Epithelial cell of prostate (primary cell): ENCODE results near the gene FAM228A.
"Not testable (repeated sequence)": the region's sequence is repeated elsewhere in the genome, so short reads cannot be mapped to it uniquely, and the experiment has no call there.

Source experiments
- DNase-seq: peaks from one replicate; pipeline ENCODE4 v3.0.0-alpha.2; 2011; ENCODE audit warnings: low read depth, low spot score
- H3K27ac ChIP-seq: fragments of 450-650 bp; 2 replicates; pipeline ENCODE4 v1.5.1; 2017; ENCODE audit warnings: mild to moderate bottlenecking

Gene FAM228A

GRCh38 chr2:24189551-24189950 is 14.7 kb downstream of the FAM228A start:
- DNase-seq, result no peak
- H3K27ac ChIP-seq, result no peak overlapping the region

- no peak for DNase-seq
- H3K27ac ChIP-seq, result no peak overlapping the region
Measured at GRCh38 chr2:24190503-24190902, 15.7 kb downstream of the FAM228A start.

DNA sequence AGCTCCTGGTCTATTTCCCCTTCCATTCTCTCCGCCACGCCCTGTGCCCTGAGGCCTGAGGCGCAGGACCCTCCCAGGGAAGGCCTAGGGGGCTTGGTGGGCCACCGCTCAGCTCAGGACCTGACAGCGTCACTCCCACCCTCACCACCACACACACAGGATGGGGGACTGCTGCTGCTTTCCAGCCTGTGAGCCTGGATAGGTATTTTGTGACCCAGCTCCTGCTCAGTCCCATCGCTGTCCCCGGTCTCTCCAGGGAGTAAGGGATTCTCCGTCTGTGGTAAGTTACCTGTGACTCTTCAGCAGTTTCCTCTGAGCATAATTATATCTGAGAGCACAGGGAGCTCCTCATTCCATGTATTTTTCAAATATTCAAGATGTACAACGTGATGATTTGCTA is 16.3 kb downstream of the FAM228A start:
- no peak overlapping the region for H3K27ac ChIP-seq
- no peak for DNase-seq

DNA sequence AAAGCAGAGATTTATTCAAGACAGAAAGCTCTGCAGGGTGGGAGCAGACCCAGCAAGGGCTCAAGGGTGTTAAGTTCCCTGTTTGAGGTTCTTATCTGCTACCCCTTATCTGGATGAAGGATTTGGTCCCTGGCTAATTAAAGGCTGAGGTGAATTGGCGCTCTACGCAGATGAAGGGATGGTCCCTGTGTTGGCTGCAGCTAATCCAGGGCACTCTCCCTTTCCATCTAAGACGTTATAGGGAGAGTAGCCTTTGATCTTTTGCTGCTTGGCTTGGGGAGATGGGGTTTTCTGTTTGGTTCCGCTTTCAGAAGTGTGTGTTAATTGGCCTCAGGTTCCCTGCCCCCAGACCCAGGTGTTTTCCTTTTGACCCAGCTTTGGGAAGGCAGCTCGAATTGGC is 17.0 kb downstream of the FAM228A start:
- no peak for DNase-seq
- H3K27ac ChIP-seq, result no peak overlapping the region

GRCh38 chr2:24197213-24197612 is 22.4 kb downstream of the FAM228A start:
- not testable (repeated sequence) for DNase-seq, H3K27ac ChIP-seq

GRCh38 chr2:24199968-24200590 is 25.2 kb downstream of the FAM228A start:
- DNase-seq, result no peak
- H3K27ac ChIP-seq, result no peak overlapping the region

- DNase-seq, result no peak
- H3K27ac ChIP-seq, result no peak overlapping the region
Measured at GRCh38 chr2:24200799-24201198, 25.9 kb downstream of the FAM228A start.

DNA sequence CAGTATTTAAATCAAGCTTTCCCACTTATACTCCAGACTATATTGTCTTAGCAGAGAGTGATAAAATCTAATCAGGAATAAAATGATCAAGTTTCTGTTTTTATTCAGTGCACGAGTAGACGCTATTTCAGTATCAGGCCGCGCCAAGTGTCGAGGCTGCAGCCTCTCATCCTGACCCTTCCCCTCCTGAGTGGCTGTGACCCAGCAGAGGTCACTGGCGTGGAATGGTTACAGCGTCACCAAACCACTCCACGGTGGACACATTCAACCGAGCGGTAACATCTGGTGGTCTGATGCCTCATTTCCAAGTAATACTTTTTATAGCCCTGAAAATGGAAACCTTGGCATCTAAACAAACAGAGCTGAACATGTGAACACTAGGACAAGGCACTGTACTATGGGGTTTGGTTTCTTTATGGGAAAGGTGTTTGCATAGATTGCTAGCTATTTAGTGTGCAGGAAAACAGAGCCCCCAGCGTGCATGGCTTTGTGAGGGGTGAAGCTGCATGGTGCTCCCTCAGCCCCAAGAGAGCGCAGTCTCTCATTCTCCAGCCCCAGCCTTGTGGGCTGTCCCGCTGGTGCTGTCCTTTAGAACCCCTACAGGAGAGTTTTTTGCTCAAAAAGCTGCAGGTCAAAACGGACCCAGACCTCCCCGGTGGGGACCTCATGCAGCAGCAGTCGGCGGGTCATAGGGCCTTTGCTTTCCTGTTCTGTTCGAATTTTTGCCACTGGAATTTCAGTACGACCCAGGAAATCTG is 28.4 kb downstream of the FAM228A start:
- no peak overlapping the region for H3K27ac ChIP-seq
- DNase-seq, result no peak

DNA sequence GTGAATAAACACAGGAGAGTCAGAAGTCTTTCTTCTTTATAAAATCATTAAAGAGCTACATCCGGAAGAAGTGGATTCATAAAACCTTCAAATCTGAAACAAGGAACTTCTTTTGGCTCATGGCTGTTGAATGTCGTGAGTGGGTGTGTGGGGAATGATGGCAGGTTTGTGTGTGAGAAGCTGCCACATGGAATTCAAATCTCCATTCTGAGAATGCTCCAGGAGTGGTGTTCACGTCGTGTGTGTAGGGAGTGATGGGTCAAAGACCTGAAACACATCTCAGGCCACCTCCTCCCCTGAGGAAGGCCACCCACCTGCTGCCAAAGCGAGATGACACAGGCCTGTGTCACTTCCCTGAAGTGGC is 28.9 kb downstream of the FAM228A start:
- DNase-seq, result no peak
- no peak overlapping the region for H3K27ac ChIP-seq

GRCh38 chr2:24204505-24204904 is 29.7 kb downstream of the FAM228A start:
- no peak overlapping the region for H3K27ac ChIP-seq
- no peak for DNase-seq

GRCh38 chr2:24205131-24205530 is 30.3 kb downstream of the FAM228A start:
- DNase-seq, result no peak
- no peak overlapping the region for H3K27ac ChIP-seq

DNA sequence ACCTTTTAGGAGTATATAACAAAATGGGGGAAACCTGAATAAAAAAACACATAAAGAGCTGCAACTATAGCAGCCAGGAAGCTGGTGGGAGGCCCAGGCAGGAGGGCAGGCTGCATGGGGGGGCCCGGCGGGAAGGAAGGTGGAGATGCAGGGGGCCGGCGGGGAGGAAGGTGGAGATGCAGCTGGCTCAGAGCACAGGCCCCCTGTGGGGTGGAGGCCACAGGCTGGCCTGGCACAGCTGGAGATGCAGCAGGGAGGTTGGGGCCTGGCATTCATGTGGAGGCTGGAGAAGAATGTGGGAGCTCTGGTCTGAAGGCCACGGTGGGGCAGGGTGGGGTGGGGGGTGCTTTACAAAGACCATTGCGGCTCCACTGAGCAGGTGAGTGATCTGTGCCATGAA is 31.4 kb downstream of the FAM228A start:
- no peak for DNase-seq
- H3K27ac ChIP-seq, result no peak overlapping the region

DNA sequence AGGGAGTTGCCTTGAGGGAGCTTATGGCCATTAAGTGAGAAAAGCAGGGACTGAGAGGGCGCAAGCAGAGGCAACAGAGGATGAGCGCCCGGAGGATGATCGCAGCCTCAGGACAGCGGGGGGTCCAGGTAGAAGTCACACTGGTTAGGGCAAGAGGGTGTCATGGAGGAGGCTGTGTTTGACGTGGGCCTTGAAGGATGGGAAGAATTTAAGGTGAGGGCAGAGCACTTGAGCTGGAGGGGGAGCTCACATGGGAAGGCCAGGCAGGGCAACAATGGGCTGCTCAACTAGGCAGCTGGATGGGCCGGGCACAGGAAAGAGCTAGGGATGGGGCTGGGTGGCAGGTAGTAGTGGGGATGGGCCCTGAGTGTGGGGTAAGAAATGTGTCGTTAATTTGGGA is 31.9 kb downstream of the FAM228A start:
- DNase-seq, result no peak
- H3K27ac ChIP-seq, result no peak overlapping the region

DNA sequence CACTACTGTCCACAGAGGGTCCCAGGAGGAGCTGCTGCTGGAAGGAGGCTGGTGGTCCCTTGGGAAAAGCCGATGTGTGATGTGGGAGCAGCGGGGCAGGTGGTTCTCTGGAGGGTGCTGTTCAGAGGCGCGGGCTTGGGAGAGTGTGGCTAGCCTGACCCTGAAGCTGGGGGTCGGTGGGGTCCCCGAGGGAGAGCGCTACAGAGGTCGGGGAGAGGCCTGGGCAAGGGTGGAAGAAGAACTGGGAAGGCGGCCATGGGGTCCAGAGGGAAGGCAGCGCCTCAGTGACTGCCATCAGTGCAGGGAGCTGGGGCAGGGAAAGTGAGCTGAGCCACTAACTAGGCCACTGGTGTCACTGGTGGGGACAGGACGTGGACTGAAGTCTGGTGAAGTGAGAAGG is 32.5 kb downstream of the FAM228A start:
- H3K27ac ChIP-seq, result no peak overlapping the region
- DNase-seq, result no peak

GRCh38 chr2:24208490-24208889 is 33.6 kb downstream of the FAM228A start:
- no peak for DNase-seq

GRCh38 chr2:24209389-24210105 is 34.7 kb downstream of the FAM228A start:
- H3K27ac ChIP-seq, result no peak overlapping the region
- no peak for DNase-seq

More at GRCh38 chr2:24208490-24208889, 33.6 kb downstream of the FAM228A start:
- no peak overlapping the region for H3K27ac ChIP-seq

DNA sequence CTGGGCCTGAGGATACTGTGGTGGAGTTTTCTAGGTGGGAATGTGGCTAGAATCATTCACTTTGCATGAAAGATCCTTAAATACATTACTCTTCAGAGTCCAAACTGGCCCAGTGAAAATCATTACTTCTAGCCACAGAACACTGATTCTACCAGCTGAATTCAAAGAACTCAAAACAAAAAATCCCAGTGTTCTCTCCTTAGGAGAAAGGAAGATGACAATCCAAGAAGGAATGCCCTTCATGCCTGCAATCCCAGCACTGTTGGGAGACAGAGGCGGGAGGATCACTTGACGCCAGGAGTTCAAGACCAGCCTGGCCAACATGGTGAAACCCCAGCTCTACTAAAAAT is 35.2 kb downstream of the FAM228A start:
- no peak for DNase-seq
- no peak overlapping the region for H3K27ac ChIP-seq

- no peak overlapping the region for H3K27ac ChIP-seq
- no peak for DNase-seq
Measured at GRCh38 chr2:24210723-24211122, 35.9 kb downstream of the FAM228A start.

GRCh38 chr2:24211408-24211807 is 36.6 kb downstream of the FAM228A start:
- H3K27ac ChIP-seq, result no peak overlapping the region
- no peak for DNase-seq

DNA sequence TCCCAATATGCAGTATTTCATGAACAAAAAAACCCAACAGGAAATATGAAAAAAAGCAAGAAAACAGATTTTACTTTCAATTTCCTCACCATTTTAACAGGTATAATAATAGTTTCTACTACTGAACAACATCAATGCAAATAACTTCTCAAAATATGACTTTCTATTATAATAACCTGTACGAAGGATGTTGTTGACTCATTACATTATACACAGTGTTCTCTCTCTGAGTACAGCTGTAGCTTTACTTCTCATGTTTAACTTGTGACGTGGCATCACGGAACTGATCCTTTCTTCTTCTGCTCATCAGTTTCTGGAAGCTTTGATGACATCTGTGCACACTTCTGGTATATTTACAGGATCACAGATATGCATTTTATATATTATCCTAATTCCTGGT is 40.0 kb downstream of the FAM228A start:
- no peak for DNase-seq
- no peak overlapping the region for H3K27ac ChIP-seq

DNA sequence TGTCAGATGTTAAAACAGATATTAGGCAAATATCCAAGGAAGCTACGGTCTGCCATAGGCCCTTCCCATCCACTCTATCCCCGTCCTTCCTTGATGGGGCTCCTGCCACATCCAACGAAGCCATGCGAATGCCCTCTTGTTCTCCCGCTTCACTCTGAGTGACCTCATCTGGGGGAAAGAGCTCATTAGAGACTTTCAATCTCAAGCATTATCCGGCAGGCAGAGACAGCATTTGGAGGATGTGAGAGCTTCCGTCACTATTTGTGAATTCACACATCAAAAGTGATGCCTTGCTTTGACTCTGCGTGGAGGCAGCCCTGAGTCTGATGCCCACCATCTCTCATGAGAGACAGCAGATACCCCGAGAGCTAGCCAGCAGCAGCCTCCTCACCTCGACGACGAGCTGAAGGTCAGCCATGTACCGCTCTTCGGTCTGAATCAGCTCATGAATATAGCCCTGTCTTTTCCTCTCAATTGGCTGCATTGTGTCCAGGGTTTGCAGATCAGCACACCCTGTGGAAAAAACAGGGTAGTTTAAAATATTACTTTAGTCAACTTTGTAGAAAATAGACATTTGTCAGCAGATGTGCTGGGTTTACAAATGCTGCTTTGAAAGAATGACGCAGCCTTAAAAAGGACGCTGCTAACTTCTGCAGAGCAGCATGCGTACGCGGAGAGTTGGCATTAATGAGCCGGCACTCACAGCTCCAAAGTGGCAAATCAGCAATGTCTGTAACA is 45.9 kb downstream of the FAM228A start:
- DNase-seq, result no peak
- no peak overlapping the region for H3K27ac ChIP-seq
